Measurements from ENCODE around the gene PTPRJ.

PTPRJ gene

GRCh38 chr11:48075637-48076036 lies 95.3 kb downstream of the PTPRJ start:
- in situ Hi-C loops (cut with HindIII; ENCODE audit: low sequenced_read_pairs), result no loop called here
- TF ChIP-seq CTCF (IDR thresholded peaks at IDR 0.05; ENCODE audit: low read depth, low read length), result no peak
- no peak for DNase-seq (ENCODE audit: low read depth, low spot score)
- H3K4me3 ChIP-seq (ENCODE audit: low read depth, low read length), result no peak overlapping the region

DNA sequence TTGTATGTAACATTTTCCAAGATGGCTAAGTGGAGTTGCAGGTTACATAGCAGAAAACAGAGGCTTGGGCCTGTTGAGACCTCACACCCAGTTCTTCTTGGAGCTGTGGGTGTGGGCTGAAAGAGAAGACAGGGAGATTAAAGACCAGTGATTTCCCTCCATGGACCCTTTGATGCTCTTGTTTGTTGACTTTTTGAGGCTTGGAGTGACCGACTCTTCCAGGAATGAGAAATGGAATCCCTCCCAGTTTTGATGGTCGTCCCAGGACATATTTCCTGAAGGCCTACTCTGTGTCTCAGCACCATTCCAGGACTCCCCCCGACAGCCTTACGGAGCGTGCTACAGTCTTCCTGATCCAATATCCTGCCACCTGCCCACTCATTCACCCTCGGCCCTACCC lies 96.9 kb downstream of the PTPRJ start:
- no peak overlapping the region for H3K4me3 ChIP-seq (ENCODE audit: low read depth, low read length)
- DNase-seq (ENCODE audit: low read depth, low spot score), result peak; percentile 46
- TF ChIP-seq CTCF (IDR thresholded peaks at IDR 0.05; ENCODE audit: low read depth, low read length), result no peak
- in situ Hi-C loops (cut with HindIII; ENCODE audit: low sequenced_read_pairs), result no loop called here

GRCh38 chr11:48078689-48079088 lies 98.3 kb downstream of the PTPRJ start:
- no peak for DNase-seq (ENCODE audit: low read depth, low spot score)
- in situ Hi-C loops (cut with HindIII; ENCODE audit: low sequenced_read_pairs), result no loop called here
- TF ChIP-seq CTCF (IDR thresholded peaks at IDR 0.05; ENCODE audit: low read depth, low read length), result no peak
- no peak overlapping the region for H3K4me3 ChIP-seq (ENCODE audit: low read depth, low read length)

DNA sequence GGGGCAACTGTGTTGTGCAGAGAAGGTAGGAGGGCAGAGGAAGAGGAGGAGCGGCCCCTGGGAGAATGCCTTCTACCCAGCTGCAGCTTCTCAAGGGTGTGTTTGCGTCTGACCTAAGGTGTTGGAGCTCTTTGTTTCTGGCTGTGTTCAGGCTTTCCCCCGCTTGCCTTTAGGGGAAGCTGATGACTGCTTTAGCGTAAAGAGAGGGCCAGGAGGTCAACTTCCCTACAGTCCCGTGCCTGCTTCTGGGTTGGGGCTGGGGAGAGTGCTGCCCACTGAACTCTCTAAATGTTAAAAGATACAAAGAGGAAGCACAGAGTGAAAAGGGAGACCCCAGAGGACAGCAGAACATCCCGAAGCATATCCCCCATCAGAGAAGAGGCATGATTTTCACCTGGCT lies 99.2 kb downstream of the PTPRJ start:
- no peak for TF ChIP-seq CTCF (IDR thresholded peaks at IDR 0.05; ENCODE audit: low read depth, low read length)
- DNase-seq (ENCODE audit: low read depth, low spot score), result no peak
- in situ Hi-C loops (cut with HindIII; ENCODE audit: low sequenced_read_pairs), result no loop called here
- no peak overlapping the region for H3K4me3 ChIP-seq (ENCODE audit: low read depth, low read length)

- no peak for DNase-seq (ENCODE audit: low read depth, low spot score)
- in situ Hi-C loops (cut with HindIII; ENCODE audit: low sequenced_read_pairs), result no loop called here
- no peak for TF ChIP-seq CTCF (IDR thresholded peaks at IDR 0.05; ENCODE audit: low read depth, low read length)
- H3K4me3 ChIP-seq (ENCODE audit: low read depth, low read length), result no peak overlapping the region
Measured at GRCh38 chr11:48080301-48080861, 100.0 kb downstream of the PTPRJ start.

DNA sequence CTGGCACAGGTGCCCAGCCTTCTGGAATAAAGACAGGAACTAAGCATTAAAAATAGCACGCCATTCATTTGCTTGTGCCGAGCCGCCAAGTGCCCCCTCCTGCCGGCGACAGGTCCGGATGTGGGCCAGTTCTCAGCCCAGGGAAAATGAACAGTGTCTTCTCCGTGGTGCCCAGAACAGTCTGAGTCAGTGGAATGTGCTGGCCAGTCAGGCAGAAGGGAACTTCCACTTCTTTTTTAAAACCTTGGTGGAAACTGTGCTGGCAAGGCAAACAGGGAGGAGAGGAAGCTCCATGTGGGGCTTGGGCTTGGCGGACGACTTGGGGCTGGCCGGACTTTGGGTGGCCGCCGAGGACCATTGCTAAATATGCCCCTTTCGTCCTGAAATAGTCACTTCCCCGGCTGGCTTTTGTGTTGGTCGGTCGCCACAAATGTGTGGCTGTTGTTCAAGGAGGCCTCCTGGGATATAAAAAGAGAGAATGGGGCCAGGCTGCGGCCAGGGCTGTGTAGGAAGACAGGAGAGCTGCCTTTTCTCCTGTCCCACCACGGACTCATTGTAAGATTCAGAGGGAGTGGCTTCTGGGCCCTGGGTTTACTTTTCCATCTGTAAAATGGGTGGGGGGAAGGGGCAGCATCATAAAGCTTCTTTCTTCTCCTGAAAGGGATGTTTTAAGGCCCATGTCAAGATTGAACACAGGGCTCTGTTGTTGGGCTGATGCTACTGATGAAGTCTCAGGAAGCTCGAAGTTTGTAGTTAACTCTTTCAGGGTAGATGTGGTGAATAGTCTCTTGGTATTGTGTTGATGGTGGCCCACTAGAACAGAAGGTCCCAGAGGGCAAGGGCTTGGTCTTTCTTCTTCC lies 101.0 kb downstream of the PTPRJ start:
- H3K4me3 ChIP-seq (ENCODE audit: low read depth, low read length), result no peak overlapping the region
- peak; percentile 90 for DNase-seq (ENCODE audit: low read depth, low spot score)
- TF ChIP-seq CTCF (IDR thresholded peaks at IDR 0.05; ENCODE audit: low read depth, low read length), result no peak
- in situ Hi-C loops (cut with HindIII; ENCODE audit: low sequenced_read_pairs), result no loop called here

All from astrocyte of the spinal cord (primary cell).